ENCODE data around the gene SEBOX. TPM values are rescaled to one million over a fixed set of nuclear protein-coding genes. Genes with fewer than 3 reads are reported as not detected.

The SEBOX gene
- total and polyA plus RNA-seq, 2 of the 8 experiments (the other 6 are each of a cell fraction or from before 2014, with no cell fraction given), result not detected

DNA sequence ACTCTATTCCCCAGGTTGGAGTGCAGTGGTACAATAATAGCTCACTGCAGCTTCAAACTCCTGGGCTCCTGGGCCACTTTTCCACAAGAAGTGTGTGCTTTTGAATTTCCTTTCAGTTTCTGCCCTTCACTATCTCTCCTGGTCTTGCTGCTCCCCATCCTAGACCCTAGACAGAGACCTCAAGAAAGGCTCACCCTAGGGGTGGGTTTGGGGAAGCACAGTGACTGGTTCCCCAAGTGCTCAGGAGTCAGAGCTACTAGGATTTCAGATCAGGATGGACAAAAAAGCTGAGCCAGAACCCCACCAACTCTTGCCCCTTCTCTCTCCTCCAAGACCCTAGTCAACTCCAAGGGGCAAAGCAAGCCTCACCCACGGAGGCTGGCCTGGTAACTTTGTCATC, 1.6 kb upstream of the SEBOX start:
- Histone ChIP-seq H2AFZ (ENCODE audit: low read length) (no peak overlapping the region), H2BK5ac (ENCODE audit: low read depth, low read length) (no peak overlapping the region), H4K20me1 (replicated peaks in 1 of 2; ENCODE audit: control insufficient read depth in 1 of 2, insufficient read depth in 2 of 2, low read length in 2 of 2) (no peaks in the 10 kb centered on the region), H3K9ac (replicated peaks in 1 of 4; ENCODE audit: extremely low read depth in 1 of 4, low read depth in 3 of 4, low read length in 3 of 4) (no peak overlapping the region), H3K4ac (replicated peaks; ENCODE audit: insufficient read length, low read depth, low read length) (no peak overlapping the region), H2BK15ac (ENCODE audit: low read length) (no peak overlapping the region), H3K79me1 (ENCODE audit: low read depth, low read length) (no peaks in the 10 kb centered on the region), H4K5ac (ENCODE audit: insufficient read length, low read depth, low read length) (no peak overlapping the region), H3K36me3 (ENCODE audit: control insufficient read depth in 2 of 4, insufficient read depth in 4 of 4, low read length in 3 of 4) (peaks cover 0 to 6% (median 2%) of the 10 kb centered on the region in 4 experiments; a peak in 4 of 8 replicates), H3K23me2 (ENCODE audit: low read depth, low read length) (peaks cover 4% of the 10 kb centered on the region; the same call in 1 of the 2 replicates), H3K27ac (ENCODE audit: low read depth, low read length) (no peak overlapping the region), H2BK120ac (replicated peaks; ENCODE audit: low read depth, low read length) (no peak overlapping the region), H2BK20ac (ENCODE audit: low read length) (no peak overlapping the region), H3K27me3 (replicated peaks in 1 of 4; ENCODE audit: control insufficient read depth in 3 of 4, extremely low read depth in 1 of 4, insufficient read depth in 3 of 4, low read length in 3 of 4) (no peaks in the 10 kb centered on the region), H3K4me2 (ENCODE audit: insufficient read depth in 1 of 2, low read depth in 2 of 2, low read length in 2 of 2) (no peak overlapping the region), H2AK5ac (ENCODE audit: low read depth, low read length) (no peak overlapping the region), H4K91ac (replicated peaks; ENCODE audit: insufficient read length, low read length) (no peak overlapping the region), H4K8ac (ENCODE audit: extremely low read depth, insufficient read depth, low read length) (no peak overlapping the region), H3K9me3 (ENCODE audit: insufficient read depth in 2 of 2, low read depth in 1 of 2, low read length in 1 of 2) (no peaks in the 10 kb centered on the region), H3K23ac (ENCODE audit: insufficient read length) (no peak overlapping the region), H3K4me3 (ENCODE audit: extremely low read depth in 1 of 4, insufficient read depth in 2 of 4, low read depth in 3 of 4, low read length in 4 of 4) (no peak overlapping the region), H3K14ac (ENCODE audit: insufficient read length) (no peak overlapping the region), H3K56ac (replicated peaks; ENCODE audit: insufficient read length, low read depth, low read length) (no peak overlapping the region), H2BK12ac (ENCODE audit: low read depth, low read length) (no peak overlapping the region), H3K4me1 (replicated peaks in 1 of 4; ENCODE audit: control insufficient read depth in 3 of 4, insufficient read depth in 4 of 4, low read length in 3 of 4) (peaks cover 3 to 10% (median 5%) of the 10 kb centered on the region in 4 experiments; a peak in 3 of 7 replicates), H3K79me2 (ENCODE audit: control insufficient read depth in 1 of 2, insufficient read depth in 2 of 2, low read length in 2 of 2) (no peaks in the 10 kb centered on the region), H3K18ac (ENCODE audit: extremely low read depth, low read length) (no peak overlapping the region)
- POLR2A ChIA-PET (ENCODE audit: partially characterized antibody), result interaction anchor here (1.0 to 12.7 kb wide), 7 partner anchors 8 to 100 kb away, joined by 3 to 103 read pairs (median 3); partner anchors contain the start of gene POLDIP2
- 73% methylated on average over 1 of the region's 1 CpG; no CpG with 5 or more reads in 1 of the 2 experiments for WGBS, 2 experiments (ENCODE audit: extremely low coverage in 1 of 2, insufficient coverage in 1 of 2, insufficient read length in 1 of 2, insufficient replicate concordance in 2 of 2, low coverage in 1 of 2, low lambda C conversion rate in 2 of 2, missing lambda C conversion rate in 1 of 2)
- no peak for DNase-seq (ENCODE audit: low read depth in 1 of 2, low spot score in 2 of 2)
- TF ChIP-seq, protein P1, sequence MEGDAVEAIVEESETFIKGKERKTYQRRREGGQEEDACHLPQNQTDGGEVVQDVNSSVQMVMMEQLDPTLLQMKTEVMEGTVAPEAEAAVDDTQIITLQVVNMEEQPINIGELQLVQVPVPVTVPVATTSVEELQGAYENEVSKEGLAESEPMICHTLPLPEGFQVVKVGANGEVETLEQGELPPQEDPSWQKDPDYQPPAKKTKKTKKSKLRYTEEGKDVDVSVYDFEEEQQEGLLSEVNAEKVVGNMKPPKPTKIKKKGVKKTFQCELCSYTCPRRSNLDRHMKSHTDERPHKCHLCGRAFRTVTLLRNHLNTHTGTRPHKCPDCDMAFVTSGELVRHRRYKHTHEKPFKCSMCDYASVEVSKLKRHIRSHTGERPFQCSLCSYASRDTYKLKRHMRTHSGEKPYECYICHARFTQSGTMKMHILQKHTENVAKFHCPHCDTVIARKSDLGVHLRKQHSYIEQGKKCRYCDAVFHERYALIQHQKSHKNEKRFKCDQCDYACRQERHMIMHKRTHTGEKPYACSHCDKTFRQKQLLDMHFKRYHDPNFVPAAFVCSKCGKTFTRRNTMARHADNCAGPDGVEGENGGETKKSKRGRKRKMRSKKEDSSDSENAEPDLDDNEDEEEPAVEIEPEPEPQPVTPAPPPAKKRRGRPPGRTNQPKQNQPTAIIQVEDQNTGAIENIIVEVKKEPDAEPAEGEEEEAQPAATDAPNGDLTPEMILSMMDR (IDR thresholded peaks at IDR 0.05; ENCODE audit: control extremely low read depth in 1 of 3, insufficient read depth in 1 of 3, low read depth in 1 of 3, low read length in 3 of 3), result peak; percentile 10 to 47 (median 16); a peak in 2 of 4 replicates
- TF ChIP-seq ASH2L (IDR thresholded peaks at IDR 0.05; ENCODE audit: low read length), result no peak
- CTCF ChIA-PET (ENCODE audit: partially characterized antibody), result interaction anchor here (0.7 to 2.8 kb wide), 9 partner anchors 12 to 138 kb away, joined by 3 to 10 read pairs (median 3); partner anchors contain the start of genes IFT20 and TNFAIP1
- FAIRE-seq, result no peak
